GM21576 (cell line): ENCODE measurements around the gene RPLP2.
A peak's percentile ranks its signal among the peaks of the same experiment; 100 is the strongest.

Experiments
- ATAC-seq: cut with Tn5 transposase; IDR thresholded peaks from one replicate; pipeline ENCODE4 v1.9.1; 2021; ENCODE audit warnings: mild to moderate bottlenecking, moderate library complexity; ENCODE audit not compliant: unreplicated experiment

The RPLP2 gene

DNA sequence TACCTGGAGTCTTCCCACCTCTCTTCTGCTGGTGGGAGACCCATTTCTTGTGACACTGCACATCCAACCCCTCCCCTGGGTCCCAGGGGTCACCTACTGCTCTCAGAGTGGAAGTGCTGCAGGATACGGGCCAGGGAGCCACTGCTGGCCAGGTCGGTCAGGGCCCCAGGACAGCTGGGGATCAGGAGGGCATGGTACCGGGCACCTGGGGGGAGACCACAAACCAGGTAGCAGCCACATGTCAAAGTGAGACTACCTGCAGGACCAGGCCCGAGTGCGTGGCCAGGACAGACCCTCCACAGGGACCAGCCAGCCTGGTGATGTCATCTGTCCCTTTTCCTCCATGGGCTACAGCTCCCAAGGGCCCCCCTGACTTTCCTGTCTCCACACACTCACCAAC lies 36.3 kb upstream of the RPLP2 start:
- ATAC-seq = no peak

- no peak for ATAC-seq
Observed at GRCh38 chr11:773830-774229, 35.9 kb upstream of the RPLP2 start.

DNA sequence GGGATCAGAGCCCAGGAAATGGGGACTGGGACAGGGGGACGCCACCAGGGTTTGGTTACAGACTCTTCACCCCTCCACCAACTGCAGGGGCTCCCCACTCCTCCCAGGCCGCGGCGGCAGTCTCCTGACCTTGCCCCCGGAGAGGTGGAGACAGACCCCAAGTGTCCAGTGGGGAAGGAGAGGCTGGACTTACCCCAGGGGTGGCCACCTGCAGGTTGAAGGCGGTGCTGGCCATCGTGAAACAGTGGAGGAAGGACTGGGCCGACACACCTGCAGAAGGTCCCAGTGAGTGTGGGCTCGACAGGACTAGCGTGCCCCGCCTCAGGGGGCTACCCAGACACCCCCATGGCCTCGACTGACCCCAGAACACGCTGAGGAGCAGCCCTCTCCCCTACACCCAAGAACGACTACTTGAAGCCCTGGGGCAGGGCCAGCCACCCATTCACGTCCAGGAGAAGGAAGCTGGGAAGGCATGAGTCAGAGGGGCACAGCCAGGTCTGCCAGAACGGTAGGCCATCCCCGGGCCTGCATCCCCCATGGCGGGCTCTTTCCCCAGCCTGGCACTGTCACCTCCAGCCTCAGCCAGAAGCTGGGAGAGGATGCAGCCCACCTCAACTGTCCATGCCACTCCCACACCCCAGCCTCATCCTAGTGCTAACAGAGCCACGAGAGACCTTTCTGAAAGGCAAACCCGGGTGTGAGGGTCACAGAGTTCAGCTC lies 34.7 kb upstream of the RPLP2 start:
- no peak for ATAC-seq

GRCh38 chr11:776263-776560 lies 33.6 kb upstream of the RPLP2 start:
- ATAC-seq = no peak

GRCh38 chr11:776561-777287 lies 33.0 kb upstream of the RPLP2 start:
- peak; percentile 16 for ATAC-seq

GRCh38 chr11:777288-778255 lies 32.2 kb upstream of the RPLP2 start, which contains the start of gene GATD1:
GATD1 (minus strand) TSS chr11:777487; CDS start chr11:777462, 25 bp downstream.
- peak; percentile 68 for ATAC-seq

DNA sequence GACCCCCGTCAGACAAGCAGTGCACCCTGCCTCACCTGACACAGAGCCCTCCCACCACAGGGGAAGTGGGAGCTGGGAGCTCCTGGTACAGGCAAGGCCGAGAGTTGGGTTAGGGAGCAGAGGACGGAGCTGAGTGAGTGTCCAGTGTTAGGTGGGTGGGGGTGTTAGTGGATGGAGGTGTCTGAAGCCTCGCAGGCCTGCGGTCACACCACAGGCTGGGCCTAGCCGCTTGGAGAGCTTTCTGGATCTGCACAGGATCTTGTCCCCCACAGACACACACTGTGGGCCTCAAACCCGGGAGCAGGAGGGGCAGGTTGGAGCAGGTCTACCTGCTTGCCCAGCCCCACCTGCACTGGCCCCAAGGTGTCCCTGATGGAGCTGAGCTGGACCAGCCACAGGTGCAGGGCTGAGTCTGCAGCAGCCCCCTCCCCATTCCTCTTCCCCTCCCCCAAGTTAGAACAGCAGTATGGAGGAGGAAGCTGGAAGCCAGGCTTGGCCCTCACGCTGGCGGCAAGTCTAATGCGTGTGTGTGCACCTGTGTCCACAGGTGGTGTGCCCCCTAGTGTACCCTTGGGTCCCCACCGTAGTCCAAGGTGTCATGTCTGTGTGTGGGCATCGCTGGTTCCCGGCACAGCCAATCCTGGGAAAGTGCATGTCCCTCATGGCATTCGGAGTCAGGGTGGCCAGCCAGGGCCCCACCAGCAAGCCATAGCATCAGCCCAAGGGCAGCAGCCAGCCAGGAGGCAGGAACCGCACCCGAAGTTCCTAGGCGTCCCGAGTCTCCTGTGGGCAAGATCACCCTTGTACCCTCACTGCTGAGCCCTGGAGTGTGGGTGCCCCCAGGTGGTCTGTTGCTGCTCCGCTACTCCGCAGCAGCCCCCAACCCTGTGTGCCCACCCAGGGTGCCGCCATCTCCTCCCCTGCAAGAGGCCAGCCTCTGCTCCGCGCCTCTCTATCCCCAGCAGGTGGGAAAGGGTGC lies 30.5 kb upstream of the RPLP2 start:
- ATAC-seq = no peak

GRCh38 chr11:779955-780532 lies 29.7 kb upstream of the RPLP2 start:
- no peak for ATAC-seq

DNA sequence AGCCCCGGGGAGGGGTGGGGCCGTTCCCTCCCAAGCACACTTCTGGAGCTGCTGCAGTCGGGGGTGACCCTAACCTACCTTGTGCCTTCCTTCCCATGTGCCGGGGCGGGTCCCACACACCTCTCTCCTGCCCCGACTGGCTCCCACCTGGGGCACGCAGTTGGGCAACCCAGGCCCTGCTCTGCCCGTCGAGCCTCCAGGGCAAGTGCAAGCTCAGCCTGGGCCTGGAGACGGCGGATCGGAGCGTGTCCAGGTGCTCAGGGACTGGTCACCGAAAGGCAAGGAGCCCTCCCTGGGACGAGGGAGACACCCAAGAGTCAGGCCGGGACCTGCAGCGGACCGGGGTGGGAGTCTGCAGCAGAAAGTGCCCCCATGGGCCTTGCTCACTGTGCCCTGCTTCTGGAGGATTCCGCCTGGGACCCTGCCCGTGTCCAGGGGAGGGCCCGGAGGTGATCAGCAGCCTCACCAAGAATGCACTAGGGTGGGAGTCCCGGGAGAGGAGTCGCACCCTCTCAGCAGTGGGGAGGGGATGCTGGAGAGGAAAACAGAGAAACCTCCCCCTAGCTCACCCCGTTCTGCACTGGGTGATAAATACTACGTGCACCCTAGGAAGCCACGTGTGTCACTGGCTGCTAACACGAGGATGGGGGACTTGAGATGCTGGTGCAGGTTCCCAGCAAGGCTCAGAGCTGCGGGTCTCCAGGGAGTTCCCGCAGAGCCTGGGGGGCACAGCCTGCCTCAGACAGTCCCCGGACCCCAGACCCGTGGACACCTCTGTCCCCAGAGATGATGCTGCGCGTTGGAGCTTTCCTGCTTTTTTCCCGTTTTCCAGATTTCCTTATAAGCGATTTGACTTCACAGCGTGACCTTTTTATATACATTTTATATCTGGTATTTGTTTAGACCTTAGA lies 27.2 kb upstream of the RPLP2 start:
- no peak for ATAC-seq

- ATAC-seq = no peak
Observed at GRCh38 chr11:783581-784015, 26.2 kb upstream of the RPLP2 start.

GRCh38 chr11:786235-787083 lies 23.3 kb upstream of the RPLP2 start:
- no peak for ATAC-seq

DNA sequence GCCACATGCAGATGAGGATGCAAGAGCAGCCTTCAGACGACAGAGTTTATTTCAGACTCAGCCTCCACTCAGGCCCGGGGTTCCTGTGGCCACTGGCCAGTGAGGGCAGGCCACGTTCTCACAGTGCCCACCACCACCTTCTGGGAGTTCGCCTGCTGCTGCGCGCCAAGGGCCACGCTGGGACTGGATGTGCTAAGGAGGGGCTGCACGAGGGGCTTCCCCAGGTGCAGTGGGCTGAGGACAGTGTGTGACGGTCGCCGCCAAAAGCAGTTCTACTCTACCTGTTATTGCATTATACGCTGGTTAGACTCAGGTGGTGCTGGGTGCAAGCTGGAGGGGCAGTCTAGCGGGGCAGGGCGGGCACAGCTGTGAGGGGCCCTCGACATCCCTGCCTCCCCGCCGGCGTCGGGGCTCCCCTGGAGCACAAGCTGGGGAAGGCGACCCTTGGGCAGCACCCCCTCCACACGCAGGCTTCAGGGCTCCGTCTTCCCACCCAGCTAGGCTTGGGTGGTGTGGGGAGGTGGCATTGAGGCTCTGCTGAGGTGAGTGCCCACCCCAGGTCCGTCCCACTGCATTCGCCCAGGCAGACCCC lies 22.6 kb upstream of the RPLP2 start:
- ATAC-seq = no peak

- no peak for ATAC-seq
Observed at GRCh38 chr11:788009-788640, 21.6 kb upstream of the RPLP2 start.

DNA sequence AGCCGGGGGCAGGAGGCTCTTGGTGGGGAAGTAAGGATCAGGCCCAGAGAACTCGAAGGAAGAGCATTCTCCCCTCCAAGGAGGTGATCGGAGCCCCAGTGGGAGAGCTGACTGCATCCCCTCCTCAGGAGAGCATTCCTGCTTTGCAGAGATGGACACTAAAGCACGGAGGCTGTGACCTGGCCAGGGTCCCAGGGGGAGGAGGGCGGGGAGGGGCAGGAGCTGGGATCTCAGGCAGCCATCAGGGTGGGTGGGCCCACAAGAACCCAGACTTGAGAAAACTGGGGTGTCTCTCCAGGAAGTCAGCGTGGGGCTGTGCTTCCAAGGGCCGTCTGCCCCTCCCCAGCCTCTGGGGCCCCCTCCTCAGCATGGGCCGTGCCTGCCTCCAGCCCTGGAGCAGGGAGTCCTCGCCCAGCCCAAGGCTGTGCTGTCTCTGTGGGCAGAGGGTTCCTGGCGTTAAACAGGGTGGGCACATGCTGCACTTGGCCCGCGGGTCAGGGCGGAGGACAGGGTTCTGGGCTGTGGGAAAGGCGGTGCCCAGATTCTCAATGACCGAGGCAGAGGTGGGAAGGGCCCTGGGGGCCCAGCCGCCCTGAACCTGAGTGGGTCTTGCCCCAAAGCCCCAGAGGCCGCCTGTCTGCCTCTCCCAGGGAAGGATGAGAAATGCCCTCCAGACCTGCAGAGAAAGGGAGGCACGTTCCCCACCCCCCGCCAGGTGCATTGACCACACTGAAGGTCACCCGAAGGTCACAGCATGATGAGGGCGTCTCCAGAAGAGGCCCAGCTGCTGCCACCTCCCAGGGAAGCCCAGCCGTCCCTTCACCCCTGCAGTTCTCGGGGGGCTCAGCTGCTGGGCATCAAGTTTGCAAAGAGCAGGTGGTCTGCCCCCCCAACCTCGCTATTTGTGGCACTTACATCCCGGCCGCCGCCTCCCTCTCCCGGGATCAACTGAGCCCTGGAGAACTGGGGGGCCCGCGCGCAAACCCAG lies 20.5 kb upstream of the RPLP2 start:
- no peak for ATAC-seq

DNA sequence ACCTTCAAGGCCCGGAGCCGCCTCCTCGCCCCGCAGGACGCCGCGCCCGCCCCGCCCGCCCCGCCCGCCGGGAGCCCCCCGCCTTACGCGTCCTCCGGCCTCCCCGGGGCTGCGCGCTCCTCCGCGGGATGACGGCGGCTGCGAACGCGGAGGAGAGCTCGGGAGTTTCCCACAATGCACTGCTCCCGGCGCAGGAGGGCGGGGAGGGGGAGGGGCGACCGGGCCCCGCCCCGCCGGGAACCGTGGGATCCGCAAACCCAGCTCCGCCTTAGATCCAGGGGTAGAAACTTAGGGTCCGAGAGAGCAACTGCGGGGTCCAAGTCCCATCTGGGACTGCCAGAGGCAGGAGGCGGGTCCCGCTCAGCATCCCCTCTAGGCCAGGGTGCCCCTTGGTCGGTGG lies 19.8 kb upstream of the RPLP2 start, which contains the start of gene CEND1:
Gene CEND1 (minus strand): TSS at position 148 of the 400 bp plus-strand sequence. CDS start 1,514 bp downstream, outside the sequence.
- ATAC-seq = no peak
